NOMO-1 treated with dmso at 0.1 percent for 144 hours (cell line): ENCODE results near the gene CES2.
"Not testable (repeated sequence)": the region's sequence is repeated elsewhere in the genome, so short reads cannot be mapped to it uniquely, and the experiment has no call there.

Source experiments
- DNase-seq: peaks from one replicate; lab custom pipeline; 2025; ENCODE audit not compliant: unreplicated experiment; lab: John Stamatoyannopoulos, UW

CES2 gene

DNA sequence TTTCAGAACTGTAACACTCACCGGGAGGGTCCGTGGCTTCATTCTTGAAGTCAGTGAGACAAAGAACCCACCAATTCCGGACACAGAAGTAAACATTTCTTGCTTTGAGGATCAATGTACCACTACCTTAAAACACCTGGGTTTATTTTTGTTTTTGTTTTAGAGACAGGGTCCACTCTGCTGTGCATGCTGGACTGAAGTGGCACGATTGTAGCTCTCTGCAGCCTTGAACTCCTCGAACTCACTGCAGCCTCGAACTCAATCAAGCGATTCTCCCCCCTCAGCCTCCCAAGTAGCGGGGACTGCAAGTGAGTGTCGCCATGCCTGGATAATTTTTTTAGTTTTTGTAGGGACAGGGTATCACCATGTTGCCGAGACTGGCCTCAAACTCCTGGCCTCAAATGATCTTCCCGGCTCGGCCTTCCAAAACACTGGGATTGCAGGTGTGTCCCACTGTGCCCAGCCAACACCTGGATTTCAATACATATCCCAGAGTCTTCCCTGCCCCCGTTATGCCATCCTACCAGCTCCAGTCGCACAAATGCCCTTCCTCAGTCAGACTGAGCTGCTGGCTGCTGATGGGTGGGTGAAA lies 40.1 kb downstream of the CES2 start:
- DNase-seq: no peak

DNA sequence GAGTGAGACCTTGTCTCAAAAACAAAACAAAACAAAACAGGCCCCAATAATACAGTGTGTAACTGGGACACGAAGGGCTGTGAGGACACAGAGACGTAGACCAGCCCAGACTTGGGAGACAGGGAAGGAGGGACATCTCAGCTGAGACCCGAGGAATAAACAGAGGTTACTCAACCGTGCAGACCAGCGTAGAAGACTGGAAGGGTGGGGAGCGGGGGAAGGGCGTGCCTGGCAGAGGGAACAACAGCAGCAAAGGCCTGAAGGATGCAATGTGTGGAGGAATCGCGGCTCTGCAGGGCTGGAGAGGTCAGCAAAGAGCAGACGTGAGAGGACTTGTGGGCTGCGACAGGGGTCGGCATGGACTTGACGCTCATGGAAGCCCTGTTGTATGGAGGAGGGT lies 41.4 kb downstream of the CES2 start:
- DNase-seq: no peak

DNA sequence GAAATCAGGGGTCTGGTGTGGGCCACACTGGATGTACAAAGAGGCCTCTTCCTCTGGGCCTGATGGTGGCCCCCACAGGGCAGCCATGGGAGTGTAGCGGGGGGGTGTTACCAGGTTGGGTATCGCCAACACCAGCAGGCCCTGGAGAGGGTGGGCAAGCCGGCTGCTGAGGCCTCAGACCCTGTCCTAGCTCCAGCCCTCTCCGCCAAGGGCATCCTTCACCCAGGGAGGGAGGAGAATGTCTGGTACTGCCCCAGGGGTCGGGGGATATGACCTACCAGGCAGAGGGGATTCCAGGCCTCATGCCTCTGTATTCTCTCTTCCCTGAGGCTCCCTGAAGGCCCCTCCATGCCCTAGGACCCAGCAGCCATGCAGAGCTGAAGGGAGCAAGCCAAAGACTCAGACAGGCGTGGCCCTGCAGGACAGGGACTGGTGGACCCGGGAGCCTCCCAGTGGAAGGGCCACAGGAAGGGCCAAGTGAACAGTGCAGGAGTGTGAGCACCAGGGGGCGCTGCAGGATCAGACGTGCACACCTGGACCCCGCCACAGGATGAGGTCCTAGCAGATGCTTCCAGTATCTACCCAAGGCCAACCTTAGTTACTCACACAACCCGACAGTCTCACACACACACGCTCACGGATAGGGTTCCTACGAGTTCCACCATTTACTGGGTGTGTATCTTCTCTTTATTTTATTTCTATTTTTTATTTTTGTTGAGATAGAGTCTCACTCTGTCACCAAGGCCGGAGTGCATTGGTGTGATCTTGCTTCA lies 42.2 kb downstream of the CES2 start:
- peak; percentile 76 for DNase-seq

DNA sequence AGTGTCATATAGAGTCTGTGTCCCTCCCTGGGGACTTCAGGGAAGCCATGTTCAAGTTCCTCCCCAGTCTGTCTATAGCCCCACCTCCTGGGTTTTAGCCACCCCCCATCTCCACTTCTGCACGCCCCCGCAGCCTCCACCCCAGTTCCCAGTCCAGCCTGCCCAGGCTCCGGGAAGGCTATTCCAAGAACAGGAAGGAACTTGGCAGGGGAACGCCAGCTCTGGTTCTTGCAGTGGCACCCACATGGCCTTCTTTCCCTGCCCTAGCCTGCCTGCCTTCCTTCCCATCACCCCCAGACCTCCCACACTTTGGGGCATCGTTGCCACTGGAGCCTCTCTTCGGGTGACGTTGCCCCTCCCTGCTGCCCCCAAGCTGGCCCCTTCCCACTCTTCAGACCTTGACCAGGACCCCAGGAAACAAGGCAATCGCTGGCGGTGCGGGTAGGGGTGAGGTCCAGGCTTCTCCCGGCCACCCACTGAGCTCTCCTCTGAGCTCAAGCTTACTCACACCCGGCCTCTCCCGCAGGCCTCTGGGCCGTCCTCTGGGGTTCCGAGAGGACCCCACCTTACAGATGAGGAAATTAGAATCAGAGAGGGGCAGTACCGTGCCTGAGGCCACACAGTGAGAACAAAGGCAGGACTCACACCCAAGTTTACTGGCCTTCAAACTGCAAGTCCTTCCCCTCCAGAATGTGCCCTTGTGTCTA lies 43.8 kb downstream of the CES2 start:
- no peak for DNase-seq

DNA sequence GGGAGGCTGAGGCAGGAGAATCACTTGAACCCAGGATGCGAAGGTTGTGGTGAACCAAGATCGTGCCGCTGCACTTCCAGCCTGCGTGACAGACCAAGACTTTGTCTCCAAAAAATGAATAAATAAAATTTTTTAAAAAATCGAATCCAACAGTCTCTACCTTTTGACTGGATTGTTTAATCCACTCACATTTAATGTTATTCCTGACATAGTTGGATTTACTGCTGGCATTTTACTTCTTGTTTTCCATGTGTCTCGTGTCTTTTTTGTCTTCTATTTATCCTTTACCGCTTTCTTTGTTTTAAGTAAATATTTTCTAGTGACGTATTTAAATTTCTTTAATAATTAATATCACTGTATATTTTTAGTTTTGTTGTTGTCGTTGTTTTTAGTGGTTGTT lies 47.7 kb downstream of the CES2 start:
- DNase-seq: no peak

DNA sequence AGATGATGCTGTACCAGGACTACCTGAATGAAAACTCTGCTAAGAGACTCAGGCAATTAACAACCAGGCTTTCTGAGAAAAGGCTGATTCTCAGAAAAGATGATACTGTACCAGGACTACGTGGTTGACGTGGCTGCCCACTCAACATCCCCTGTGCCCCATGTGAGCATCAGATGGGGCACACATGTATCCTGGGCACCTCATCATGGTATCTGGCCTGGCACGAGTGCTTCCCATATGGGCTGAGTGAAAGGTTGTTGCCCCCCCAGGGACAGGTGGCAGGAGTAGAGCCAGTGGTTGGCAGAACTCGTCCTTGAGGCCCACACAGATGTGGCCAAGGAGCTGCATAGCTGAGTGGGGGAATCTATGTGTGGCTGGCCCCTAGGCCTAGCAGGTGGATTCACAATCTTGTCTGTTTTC lies 49.6 kb downstream of the CES2 start:
- no peak for DNase-seq

DNA sequence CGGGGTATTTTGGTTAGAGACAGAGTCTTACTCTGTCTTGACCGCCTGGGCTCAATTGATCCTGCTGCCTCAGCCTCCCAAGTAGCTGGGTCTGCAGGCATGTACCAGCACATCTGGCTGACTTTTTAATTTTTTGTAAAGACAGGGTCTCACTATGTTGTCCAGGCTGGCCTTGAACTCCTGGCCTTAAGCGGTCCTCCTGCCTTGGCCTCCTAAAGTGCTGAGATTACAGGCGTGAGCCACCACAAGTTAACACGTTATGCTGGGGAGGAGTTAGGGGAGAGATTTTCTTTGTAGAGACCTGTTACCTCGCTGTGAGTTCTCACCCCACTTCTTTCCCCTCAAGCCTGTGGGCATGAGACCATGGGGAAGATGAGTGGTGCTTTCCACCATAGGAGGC lies 51.2 kb downstream of the CES2 start:
- no peak for DNase-seq

DNA sequence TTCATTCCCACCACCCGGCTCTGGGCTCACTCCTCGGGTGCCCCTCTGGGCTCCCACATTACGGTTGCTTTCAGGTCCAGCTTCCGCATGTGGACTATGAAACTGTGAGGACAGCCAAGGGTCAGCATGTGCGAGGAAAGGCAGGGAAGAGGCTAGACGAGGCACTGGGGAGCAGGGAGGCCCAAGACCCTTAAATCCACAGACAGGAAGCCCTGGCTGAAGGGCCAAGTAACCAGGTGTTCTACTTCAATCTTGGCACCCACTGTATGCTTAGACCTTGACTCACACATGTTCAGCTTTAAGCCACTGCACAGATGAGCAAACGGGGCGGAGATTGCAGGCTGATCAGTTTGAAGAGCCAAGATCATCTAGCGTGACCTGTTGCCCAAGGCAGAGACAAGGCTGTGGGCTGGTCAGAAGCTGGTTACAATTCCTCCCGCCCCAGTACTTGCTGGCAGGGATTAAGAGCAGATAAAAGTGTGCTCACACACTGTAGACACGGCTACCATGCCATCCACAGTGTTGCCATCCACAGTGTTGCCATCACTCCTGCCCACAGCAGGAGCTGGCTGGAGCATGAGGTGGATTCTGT lies 53.0 kb downstream of the CES2 start, which contains the start of gene CES4A:
Gene CES4A (plus strand): TSS at position 393 of the 592 bp plus-strand sequence. CDS start 184 bp downstream, at position 577.
- DNase-seq: no peak

DNA sequence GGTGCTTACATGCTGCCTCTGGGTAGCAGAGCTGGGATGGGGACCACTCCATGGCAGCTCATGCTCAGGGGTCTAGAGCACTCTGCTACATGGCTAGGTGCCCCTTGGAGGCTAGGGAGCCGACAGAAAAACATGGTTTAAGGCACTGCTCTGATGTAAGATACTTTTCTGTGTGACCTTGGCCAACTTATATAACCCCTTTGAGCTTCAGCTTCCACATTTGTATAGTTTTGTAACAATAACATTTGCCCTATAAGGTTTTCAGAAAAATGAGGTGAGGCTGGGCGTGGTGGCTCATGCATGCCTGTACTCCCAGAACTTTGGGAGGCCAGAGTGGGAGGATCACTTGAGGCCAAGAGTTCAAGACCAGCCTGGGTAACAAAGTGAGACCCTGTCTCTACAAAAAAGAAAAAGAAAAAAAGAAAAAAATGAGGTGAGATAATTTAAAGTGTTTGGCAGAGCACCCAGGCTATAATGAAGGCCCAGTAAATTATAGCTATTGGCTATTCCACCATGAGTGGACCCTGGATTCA lies 56.3 kb downstream of the CES2 start:
- DNase-seq: no peak

DNA sequence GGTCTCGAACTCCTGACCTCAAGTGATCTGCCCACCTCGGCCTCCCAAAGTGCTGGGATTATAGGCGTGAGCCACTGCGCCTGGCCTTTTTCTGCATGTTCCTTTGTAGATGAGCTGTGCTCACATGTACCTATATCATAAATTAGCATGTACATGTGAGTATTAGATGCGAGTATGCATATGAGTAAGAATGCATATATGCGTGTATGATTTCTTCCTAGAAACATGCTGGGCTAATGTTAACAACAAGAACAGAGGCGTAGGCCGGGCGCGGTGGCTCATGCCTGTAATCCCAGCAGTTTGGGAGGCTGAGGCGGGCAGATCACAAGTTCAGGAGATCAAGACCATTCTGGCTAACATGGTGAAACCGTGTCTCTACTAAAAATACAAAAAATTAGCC lies 58.2 kb downstream of the CES2 start:
- DNase-seq: not testable (repeated sequence)
